ENCODE data around the gene RASGRP4. TPM values are rescaled to one million over a fixed set of nuclear protein-coding genes. Genes with fewer than 3 reads are reported as not detected.

Gene RASGRP4
- total RNA-seq, 1 donor from 2014 or later, result not detected

- H3K9me3 Mint-ChIP-seq (ENCODE audit: unreplicated experiment), result peaks cover 2% of the 10 kb centered on the region
- peak; percentile 73 for DNase-seq
- no peaks in the 10 kb centered on the region for H3K36me3 Mint-ChIP-seq (ENCODE audit: unreplicated experiment)
- H3K27me3 Mint-ChIP-seq (ENCODE audit: unreplicated experiment), result peaks cover 10% of the 10 kb centered on the region
- H3K4me1 Mint-ChIP-seq (ENCODE audit: low read depth, unreplicated experiment), result no peaks in the 10 kb centered on the region
- no peak for TF ChIP-seq CTCF (IDR thresholded peaks at IDR 0.05; ENCODE audit: partially characterized antibody, unreplicated experiment)
- no peak overlapping the region for H3K4me3 Mint-ChIP-seq (ENCODE audit: unreplicated experiment)
- no peak overlapping the region for H3K27ac Mint-ChIP-seq (ENCODE audit: unreplicated experiment)
These were observed 41.6 kb downstream of the RASGRP4 start for GRCh38 chr19:38384209-38385027.

GRCh38 chr19:38383743-38384142, 42.3 kb downstream of the RASGRP4 start:
- Mint-ChIP-seq H3K27ac (ENCODE audit: unreplicated experiment) (no peak overlapping the region), H3K9me3 (ENCODE audit: unreplicated experiment) (peaks cover 2% of the 10 kb centered on the region), H3K4me1 (ENCODE audit: low read depth, unreplicated experiment) (no peaks in the 10 kb centered on the region), H3K27me3 (ENCODE audit: unreplicated experiment) (peaks cover 10% of the 10 kb centered on the region), H3K36me3 (ENCODE audit: unreplicated experiment) (no peaks in the 10 kb centered on the region), H3K4me3 (ENCODE audit: unreplicated experiment) (no peak overlapping the region)
- TF ChIP-seq CTCF (IDR thresholded peaks at IDR 0.05; ENCODE audit: partially characterized antibody, unreplicated experiment), result no peak
- no peak for DNase-seq

- H3K4me3 Mint-ChIP-seq (ENCODE audit: unreplicated experiment), result no peak overlapping the region
- no peak for DNase-seq
- H3K27ac Mint-ChIP-seq (ENCODE audit: unreplicated experiment), result no peak overlapping the region
- no peaks in the 10 kb centered on the region for H3K4me1 Mint-ChIP-seq (ENCODE audit: low read depth, unreplicated experiment)
- H3K9me3 Mint-ChIP-seq (ENCODE audit: unreplicated experiment), result peaks cover 2% of the 10 kb centered on the region
- H3K27me3 Mint-ChIP-seq (ENCODE audit: unreplicated experiment), result peaks cover 10% of the 10 kb centered on the region
- no peaks in the 10 kb centered on the region for H3K36me3 Mint-ChIP-seq (ENCODE audit: unreplicated experiment)
- TF ChIP-seq CTCF (IDR thresholded peaks at IDR 0.05; ENCODE audit: partially characterized antibody, unreplicated experiment), result no peak
These were observed 42.8 kb downstream of the RASGRP4 start for GRCh38 chr19:38383184-38383583.

- TF ChIP-seq CTCF (IDR thresholded peaks at IDR 0.05; ENCODE audit: partially characterized antibody, unreplicated experiment), result no peak
- H3K27ac Mint-ChIP-seq (ENCODE audit: unreplicated experiment), result no peak overlapping the region
- no peak for DNase-seq
- no peaks in the 10 kb centered on the region for H3K9me3 Mint-ChIP-seq (ENCODE audit: unreplicated experiment)
- H3K4me1 Mint-ChIP-seq (ENCODE audit: low read depth, unreplicated experiment), result peaks cover under 1% of the 10 kb centered on the region
- no peak overlapping the region for H3K4me3 Mint-ChIP-seq (ENCODE audit: unreplicated experiment)
- no peaks in the 10 kb centered on the region for H3K36me3 Mint-ChIP-seq (ENCODE audit: unreplicated experiment)
- H3K27me3 Mint-ChIP-seq (ENCODE audit: unreplicated experiment), result peaks cover 3% of the 10 kb centered on the region
These were observed 44.9 kb downstream of the RASGRP4 start for GRCh38 chr19:38381138-38381537.

GRCh38 chr19:38378866-38379265, 47.2 kb downstream of the RASGRP4 start:
- no peak for TF ChIP-seq CTCF (IDR thresholded peaks at IDR 0.05; ENCODE audit: partially characterized antibody, unreplicated experiment)
- no peak for DNase-seq
- H3K36me3 Mint-ChIP-seq (ENCODE audit: unreplicated experiment), result no peaks in the 10 kb centered on the region
- H3K27me3 Mint-ChIP-seq (ENCODE audit: unreplicated experiment), result peaks cover 3% of the 10 kb centered on the region
- H3K9me3 Mint-ChIP-seq (ENCODE audit: unreplicated experiment), result peaks cover 11% of the 10 kb centered on the region
- no peak overlapping the region for H3K4me3 Mint-ChIP-seq (ENCODE audit: unreplicated experiment)
- peaks cover 9% of the 10 kb centered on the region for H3K4me1 Mint-ChIP-seq (ENCODE audit: low read depth, unreplicated experiment)
- no peak overlapping the region for H3K27ac Mint-ChIP-seq (ENCODE audit: unreplicated experiment)

Measured in glutamatergic neuron (in vitro differentiated cells).